Activated CD4-positive, alpha-beta T cell treated with anti-CD3 and anti-CD28 coated beads, Interleukin-2, amount 50 U/mL, for 4 hours (primary cell): ENCODE data around the gene PRRX1.

ENCODE experiments used
- DNase-seq, 2 experiments: peaks; one replicate each; pipeline ENCODE4 v3.0.0-alpha.2; 2020

Gene PRRX1

GRCh38 chr1:170664093-170664827 is at the start of gene PRRX1:
PRRX1 (plus strand) TSS chr1:170664131; CDS start chr1:170664219, 88 bp downstream.
- DNase-seq: no peak

- no peak for DNase-seq
These were observed 46.2 kb upstream of the PRRX1 start for GRCh38 chr1:170617591-170618330.

- DNase-seq: no peak
These were observed 45.5 kb upstream of the PRRX1 start for GRCh38 chr1:170618421-170618820.

GRCh38 chr1:170619241-170620028 is 44.5 kb upstream of the PRRX1 start:
- DNase-seq: no peak

GRCh38 chr1:170620164-170620563 is 43.8 kb upstream of the PRRX1 start:
- no peak for DNase-seq

GRCh38 chr1:170623171-170623570 is 40.8 kb upstream of the PRRX1 start:
- no peak for DNase-seq

- no peak for DNase-seq
These were observed 39.8 kb upstream of the PRRX1 start for GRCh38 chr1:170624146-170624545.

GRCh38 chr1:170630977-170631376 is 33.0 kb upstream of the PRRX1 start:
- DNase-seq: no peak

- DNase-seq: no peak
These were observed 29.6 kb upstream of the PRRX1 start for GRCh38 chr1:170634293-170634692.

- DNase-seq: no peak
These were observed 29.0 kb upstream of the PRRX1 start for GRCh38 chr1:170634824-170635410.

GRCh38 chr1:170640581-170640980 is 23.4 kb upstream of the PRRX1 start:
- DNase-seq: no peak

- no peak for DNase-seq
These were observed 6.6 kb upstream of the PRRX1 start for GRCh38 chr1:170657275-170657853.

- DNase-seq: no peak
These were observed 4.4 kb upstream of the PRRX1 start for GRCh38 chr1:170659399-170660035.

- DNase-seq: no peak
These were observed 3.6 kb upstream of the PRRX1 start for GRCh38 chr1:170660281-170660713.

- no peak for DNase-seq
These were observed 2.9 kb upstream of the PRRX1 start for GRCh38 chr1:170660871-170661645.

GRCh38 chr1:170661646-170662411 is 2.1 kb upstream of the PRRX1 start:
- no peak for DNase-seq

GRCh38 chr1:170662561-170663403 is 1.1 kb upstream of the PRRX1 start:
- no peak for DNase-seq

GRCh38 chr1:170663404-170664092 is 383 bp upstream of the PRRX1 start:
- no peak for DNase-seq
